Fibroblast of the conjunctiva (primary cell): Measurements from ENCODE around the gene ZNHIT2.

Experiments used
- DNase-seq: peaks from one replicate; pipeline ENCODE4 v3.0.0-alpha.2; 2010; ENCODE audit warnings: low read depth

ZNHIT2 gene

DNA sequence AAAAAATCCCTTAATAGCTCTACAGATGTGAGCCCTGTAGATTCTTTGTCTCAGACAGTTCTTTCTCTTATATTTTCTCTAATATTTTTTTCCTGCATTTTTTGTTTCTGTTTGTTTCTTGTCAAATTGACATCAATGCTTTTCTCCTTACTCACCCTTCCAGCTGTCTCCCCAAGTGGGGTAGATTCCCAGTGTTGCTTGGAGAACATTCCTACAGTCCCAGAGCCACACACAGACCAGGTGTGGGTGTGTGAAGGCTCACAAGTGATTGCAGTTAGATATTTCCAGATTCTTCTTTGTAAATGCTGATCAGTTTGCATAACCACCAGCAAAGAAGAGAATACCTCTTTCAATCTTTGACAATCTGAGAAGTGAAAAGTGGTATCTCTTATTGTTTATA, 14.0 kb downstream of the ZNHIT2 start:
- DNase-seq, result no peak

DNA sequence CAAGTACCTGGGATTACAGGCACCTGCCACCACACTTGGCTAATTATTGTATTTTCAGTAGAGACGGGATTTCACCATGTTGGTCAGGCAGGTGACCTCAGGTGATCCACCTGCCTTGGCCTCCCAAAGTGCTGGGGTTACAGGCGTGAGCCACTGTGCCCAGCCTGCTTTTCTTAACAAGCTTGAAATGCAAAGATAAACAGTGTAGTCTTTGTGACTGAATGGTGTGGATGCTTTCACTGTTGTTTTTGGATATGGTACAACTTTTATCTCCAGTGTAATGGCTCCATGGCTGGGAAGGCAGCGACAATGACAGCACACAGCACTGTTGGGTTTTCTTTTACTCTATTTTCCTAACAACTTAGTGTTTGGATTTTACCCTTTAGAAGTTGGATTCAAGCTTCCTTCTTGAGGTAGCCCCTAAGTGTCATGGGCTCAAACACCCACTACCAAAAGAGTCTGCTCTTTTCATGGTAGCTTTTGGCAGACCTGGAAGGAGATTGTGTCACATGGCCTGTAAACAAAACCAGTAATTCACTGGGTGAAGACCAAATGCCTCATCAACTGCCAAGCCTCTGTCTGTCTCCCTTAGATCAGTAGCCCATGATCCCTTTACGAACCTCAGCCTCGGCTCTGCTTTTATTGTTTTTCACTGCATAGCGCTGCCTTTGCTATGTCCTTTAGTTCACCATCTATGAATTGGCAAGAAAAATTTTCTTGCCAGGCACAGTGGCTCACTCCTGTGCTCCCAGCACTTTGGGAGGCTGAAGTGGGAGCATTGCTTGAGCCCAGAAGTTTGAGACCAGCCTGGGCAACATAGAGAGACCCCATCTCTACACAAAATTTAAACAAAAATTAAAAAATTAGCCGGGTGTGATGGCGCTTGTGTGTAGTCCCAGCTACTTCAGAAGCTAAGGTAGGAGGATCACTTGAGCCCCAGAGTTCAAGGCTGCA, 15.1 kb downstream of the ZNHIT2 start:
- DNase-seq, result no peak

DNA sequence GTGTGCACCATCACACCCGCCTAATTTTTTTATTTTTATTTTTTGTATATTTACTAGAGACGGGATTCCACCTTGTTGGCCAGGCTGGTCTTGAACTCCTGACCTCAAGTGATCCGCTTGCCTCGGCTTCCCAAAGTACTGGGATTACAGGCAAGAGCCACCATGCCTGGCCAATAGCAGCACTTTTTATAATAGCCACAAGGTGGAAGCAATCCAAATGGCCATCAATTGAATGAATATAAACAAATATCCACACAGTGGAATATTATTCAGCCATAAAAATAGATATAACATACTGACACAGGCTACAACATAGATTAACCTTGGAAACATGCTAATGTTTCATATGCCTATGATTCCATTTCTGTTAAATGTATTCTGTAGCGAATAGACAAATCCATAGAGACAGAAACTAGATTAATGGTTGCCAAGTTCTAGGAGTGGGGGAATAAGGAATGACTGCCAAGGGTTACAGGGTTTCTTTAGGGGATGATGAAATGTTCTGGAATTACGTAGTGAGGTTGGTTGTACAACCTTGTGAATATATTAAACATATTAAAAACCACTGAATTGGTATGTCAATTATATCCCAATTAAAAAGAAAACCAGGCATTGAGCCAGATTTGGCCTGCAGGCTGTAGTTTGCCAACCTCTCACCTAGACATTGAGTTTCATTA, 16.7 kb downstream of the ZNHIT2 start:
- no peak for DNase-seq

DNA sequence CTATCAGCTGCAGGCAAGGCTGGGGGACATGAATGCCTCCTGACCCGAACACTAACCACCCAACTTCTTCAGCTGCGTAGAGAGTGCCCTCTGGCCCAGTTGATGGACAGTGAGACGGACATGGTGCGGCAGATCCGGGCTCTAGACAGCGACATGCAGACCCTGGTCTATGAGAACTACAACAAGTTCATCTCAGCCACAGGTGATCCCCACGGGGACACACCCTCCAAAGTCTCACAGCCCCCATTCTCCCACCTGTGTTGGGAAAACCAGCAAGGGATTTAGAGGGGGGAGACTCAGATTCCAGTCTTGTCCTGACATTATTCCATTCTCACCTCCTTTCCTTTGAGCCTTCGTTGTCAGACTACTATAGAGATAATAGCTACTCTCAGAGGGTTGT, 20.6 kb downstream of the ZNHIT2 start:
- no peak for DNase-seq

DNA sequence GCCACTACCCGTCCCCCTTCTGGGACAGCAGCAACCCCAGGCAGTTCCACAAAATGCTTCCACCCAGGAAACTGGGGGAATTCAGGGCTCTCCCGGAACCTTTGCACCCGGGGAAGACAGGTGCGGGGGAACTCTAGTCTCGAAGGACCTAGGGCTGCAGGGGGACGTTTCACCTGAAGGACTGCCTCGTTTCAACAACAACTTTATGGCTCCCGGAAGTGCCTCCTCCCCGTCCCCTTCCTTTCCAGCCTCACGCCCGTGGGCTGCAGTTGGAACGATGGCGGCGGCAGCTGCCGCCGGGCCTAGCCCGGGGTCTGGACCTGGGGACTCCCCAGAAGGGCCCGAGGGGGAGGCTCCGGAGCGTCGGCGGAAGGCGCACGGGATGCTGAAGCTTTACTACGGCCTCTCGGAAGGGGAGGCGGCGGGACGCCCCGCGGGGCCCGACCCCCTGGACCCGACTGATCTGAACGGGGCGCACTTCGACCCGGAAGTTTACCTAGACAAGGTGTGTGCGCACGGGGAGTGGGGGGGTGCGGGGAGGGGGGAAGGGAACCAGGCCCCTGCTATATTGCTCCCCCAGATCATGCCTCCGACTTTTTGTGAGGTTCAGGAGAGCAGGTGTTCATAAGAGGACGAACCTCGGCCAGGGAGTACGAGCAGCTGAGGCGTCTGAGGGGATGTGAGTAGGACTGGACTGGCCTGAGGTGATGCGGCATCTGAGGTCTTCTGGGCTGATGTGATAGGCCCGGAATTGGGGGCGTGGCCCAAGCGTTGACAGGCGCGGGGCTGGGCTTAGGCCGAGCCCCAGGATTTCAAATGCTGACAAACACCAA, 21.3 kb downstream of the ZNHIT2 start, which contains the start of gene VPS51:
TSS of gene VPS51 (plus strand) at position 241 of the 833 bp plus-strand sequence. CDS start at position 278, 37 bp downstream.
- peak; percentile 79 for DNase-seq

DNA sequence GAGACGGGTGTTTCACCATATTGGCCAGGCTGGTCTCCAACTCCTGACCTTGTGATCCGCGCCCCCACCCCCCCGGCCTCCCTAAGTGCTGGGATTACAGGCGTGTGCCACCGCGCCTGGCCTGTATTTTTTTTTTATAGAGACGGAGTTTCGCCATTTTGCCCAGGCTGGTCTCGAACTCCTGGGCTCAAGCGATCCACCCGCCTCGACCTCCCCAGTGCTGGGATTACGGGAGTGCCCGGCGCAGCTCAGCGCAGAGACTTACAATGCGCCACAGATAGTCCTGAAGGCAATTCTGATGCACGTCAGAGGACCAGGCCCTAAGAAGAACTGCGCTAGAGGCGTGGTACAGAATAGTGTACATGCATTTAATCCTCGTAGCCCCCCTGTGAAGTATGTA, 22.1 kb downstream of the ZNHIT2 start:
- no peak for DNase-seq

DNA sequence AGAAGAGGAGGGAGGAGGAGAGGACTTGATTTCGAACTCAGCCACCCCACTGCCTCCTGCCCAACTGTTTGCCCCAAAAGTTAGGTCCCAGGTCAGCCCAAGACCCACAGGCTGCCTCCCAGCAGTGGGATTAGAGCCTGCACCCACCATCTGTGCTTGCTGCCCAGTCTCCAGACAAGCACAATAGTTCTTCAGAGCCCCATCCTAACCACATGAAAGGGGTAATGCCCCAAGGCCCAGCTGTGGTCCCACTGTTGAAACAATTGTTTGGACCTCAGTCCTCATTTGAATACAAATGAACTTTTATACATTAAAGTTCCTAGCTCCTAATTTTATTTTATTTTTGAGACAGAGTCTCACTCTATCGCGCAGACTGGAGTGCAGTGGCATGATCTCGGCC, 26.9 kb downstream of the ZNHIT2 start:
- no peak for DNase-seq

DNA sequence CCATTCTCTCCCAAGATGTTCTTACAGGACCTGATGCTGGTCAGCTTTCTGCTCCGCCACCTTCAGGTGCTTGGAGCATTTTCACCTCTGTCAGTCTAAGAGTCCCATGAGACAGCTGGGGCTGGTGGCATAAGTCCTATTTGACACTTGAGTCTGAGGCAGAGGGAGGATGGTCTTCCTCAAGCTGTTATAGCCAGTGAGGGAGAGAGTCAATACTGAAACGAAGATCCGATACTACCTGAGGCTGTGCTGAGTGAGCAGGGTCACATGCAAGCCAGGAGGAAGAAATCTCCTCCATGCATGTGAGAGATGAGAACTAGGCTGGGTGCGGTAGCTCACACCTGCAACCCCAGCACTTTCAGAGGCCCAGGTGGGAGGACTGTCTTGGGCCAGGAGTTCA, 27.9 kb downstream of the ZNHIT2 start:
- no peak for DNase-seq

DNA sequence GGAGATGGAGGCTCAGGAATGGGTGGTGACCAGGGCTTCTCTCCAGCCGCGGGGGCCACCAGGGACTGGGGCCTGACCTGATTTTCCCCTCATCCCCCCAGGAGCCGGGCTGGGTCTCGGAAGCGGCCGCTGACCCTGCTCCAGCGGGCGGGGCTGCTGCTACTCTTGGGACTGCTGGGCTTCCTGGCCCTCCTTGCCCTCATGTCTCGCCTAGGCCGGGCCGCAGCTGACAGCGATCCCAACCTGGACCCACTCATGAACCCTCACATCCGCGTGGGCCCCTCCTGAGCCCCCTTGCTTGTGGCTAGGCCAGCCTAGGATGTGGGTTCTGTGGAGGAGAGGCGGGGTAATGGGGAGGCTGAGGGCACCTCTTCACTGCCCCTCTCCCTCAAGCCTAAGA, 29.7 kb downstream of the ZNHIT2 start:
- no peak for DNase-seq

DNA sequence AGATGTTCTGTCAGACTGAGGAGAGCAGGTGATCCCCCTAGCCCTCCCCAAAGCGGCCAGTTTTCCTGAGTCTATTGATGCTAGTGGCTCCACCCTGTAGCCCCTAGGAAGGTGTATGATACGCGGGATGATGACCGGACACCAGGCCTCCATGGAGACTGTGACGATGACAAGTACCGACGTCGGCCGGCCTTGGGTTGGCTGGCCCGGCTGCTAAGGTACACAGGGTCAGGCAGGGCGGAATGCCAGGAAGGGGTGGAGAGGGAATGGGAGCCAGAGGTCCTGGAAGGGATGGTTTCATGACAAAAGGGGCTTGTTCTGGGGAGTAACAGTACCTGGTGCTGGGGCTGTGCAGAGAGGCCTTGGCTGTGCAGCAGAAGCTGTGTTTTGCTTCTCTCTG, 30.3 kb downstream of the ZNHIT2 start:
- no peak for DNase-seq

DNA sequence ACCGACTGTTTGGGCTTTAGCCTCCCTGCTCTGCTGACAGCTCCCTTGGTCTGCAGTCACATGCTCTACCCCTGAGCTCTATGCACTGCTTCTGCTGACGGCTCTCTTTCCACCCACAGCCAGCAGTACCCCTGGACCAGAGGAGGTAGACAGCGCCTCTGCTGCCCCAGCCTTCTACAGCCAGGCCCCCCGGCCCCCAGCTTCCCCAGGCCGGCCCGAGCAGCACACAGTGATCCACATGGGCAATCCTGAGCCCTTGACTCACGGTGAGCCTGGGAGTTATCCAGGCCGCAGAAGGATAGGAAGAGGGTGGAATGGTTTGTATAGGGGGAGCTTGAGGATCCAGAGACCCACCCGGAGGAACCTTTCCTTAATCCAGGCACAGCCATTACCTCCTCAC, 30.7 kb downstream of the ZNHIT2 start:
- DNase-seq, result no peak

DNA sequence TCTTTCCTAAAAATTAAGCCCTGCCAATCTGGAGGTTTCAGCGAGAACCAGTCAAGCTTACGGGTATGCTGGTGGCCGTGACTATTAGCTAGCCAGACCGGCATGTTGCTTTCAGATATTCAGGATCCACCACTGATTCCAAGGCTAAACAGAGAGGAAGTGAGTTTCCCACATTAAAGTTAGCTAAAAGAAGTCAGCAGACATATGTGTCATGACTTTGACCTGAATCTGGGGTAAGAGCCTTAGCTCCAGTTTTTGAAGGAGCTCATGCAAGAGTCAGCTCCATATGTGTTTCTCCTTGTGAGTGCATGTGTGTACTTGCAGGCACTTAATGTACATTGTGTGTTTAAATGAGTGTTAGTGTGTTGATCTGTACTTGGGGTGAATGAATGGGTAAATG, 32.1 kb downstream of the ZNHIT2 start:
- no peak for DNase-seq

DNA sequence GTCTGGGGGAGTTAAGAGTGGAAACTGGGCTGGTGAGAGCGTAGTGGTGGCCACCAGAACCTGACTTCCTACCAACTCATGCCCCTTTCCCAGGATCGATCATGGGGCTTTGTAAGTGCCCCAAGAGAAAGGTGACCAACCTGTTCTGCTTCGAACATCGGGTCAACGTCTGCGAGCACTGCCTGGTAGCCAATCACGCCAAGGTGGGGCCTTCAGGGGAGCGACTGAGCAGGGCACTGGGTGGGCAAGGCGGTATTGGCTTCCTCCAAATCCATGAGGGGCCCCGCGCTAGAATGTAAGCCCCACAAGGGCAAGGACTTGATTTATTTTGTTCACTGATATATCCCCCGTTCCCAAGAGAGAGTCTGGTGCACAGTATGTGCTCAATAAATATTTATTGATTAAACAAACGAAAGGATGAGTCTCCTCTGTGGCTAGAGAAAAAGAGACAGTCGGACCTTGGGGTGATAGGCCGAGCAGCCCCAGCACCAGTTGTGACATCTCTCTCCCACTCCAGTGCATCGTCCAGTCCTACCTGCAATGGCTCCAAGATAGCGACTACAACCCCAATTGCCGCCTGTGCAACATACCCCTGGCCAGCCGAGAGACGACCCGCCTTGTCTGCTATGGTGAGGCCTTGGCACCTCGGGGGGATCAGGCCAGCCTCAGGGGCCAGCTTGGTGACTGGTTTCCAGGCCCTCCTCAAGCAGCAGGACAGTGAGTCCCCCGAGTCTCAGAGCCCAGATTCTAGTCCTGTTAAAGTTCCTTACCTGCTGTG, 32.7 kb downstream of the ZNHIT2 start:
- no peak for DNase-seq

DNA sequence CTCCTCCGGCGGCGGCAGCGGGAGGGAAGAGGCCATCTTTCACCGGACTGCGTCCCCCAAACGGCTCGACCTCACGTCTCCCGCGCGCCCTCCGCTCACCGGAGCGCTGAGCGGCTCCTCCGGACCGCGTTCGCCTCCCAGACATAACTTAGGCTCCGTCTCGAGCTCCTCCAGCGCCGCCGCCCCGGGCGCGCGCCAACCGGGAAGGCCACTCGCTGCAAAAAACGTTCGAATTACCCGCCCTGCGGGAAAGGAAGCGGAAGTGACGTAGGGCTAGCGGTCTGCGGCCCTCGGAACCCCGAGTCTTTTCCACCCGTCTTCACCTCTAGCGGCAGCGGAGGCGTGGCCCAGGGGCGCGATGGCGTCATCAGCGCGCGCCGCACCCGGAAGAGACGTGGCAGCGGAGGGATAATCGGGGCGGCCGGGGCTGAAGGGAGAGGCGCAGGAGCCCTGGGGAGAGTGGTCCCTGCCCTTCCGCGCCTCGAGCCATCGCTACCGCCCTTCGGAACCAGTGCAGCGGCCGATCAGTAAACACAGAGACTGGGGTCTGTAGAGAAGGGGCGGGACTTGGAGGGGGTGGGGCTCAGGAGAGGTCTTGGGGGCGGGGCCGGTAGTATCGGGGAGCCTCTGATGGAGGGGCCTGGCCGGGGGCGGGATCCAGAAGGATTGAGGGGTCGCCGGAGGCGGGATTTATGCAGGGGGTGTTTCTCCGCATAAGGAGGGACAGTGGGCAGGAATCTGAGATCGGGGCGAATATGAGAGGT, 33.5 kb downstream of the ZNHIT2 start, which contains the start of the genes CDCA5 and ZFPL1:
TSS of gene CDCA5 (minus strand) at position 207 of the 764 bp plus-strand sequence. CDS start at position 145, 62 bp downstream.
TSS of gene ZFPL1 (plus strand) at position 389 of the 764 bp plus-strand sequence. CDS start 477 bp downstream, outside the sequence.
- DNase-seq, result peak; percentile 88

DNA sequence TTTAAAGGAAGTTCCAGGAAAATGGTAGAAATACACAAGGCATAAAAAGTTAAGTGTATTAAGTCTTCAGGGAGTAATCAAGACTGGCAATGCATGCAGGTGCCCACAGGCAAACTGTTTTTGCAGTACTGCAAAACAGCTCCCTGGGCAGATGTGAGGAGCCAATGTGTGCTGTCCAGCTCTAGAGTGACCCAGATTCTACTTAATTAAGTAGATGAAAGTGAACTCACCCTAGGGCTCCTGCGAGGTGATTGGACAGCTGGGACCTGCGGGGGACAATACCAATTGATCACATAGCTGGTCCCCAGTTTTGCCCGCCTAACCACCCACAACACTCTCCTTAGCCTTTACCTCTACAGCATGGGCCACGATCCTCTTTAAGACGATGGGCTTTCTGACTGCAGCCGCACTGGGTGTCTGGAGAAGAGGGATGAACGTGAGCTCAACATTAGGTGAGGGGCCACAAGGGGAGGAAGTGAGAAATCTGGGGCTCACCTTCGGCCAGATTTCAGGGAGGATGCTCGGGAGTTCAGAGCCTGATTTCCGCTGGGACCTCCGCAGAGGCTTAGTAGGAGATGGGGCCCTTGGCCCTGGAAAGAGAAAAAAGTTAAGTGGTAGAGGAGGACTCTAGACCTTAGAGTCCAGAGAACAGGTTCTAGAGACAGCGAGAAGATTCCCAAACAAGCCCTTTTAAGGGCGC, 34.2 kb downstream of the ZNHIT2 start:
- DNase-seq, result no peak

DNA sequence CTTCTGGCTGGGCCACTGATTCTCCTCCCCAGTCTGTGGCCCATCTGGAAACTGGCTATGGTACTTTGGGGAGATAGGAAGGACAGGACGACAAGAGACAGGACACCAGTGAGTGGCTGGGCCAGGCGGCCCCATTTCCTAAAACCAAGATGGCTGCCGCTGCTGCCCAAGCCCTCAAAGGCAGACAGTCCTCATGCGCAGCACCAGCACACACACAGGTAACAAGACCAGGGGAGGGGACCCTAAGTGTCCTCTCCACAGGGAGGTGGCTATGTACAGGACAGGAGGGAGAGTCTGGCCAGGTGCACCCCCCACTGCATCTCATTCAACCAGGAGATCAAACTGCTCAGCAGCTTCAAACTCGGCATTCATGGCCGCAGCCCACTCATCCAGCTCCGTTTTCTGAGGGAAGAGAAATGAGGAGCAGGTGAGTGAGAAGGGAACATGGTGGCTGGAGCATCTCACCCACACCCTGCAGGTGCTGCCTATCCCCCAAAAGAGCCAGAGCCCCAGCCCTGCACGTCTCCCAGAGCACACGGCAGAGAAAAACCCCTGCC, 38.6 kb downstream of the ZNHIT2 start:
- no peak for DNase-seq

DNA sequence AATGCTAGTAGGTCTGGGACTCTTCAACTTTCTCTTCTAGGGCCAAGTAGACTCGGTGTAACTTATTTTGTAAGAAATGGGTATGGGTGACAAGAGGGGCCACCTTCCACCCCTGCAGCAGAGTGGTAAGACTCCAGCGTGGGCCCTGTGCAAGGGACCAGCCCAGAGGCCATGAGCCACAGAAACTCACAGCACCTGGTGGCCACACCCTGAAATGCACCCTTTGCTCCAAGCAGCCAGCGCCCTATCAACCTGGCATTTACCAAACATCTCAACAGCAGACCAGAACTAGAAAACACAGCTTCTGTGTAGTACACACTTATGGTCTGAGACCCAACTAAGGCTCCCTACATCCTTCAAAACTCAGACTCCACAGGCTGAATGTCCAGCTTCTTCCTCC, 39.4 kb downstream of the ZNHIT2 start:
- no peak for DNase-seq

DNA sequence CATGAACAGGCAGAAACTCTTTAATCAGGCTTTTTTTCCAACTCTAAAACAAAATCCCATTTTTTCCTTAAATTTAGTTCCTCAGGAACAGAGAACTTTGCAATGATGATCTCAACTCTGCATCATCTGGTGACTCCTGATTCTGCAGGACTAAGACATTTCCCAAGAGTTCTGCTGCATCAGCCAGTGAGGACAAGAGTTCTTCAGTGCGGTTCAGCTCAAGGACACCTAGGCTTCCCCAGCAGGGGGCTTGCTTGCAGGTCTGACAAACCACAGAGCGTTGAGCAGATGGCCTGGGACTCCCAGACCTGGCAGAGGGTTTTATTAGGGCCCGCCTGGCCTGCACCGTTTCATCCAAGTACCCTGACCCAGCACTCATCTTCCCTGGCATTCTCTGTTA, 40.0 kb downstream of the ZNHIT2 start:
- no peak for DNase-seq

DNA sequence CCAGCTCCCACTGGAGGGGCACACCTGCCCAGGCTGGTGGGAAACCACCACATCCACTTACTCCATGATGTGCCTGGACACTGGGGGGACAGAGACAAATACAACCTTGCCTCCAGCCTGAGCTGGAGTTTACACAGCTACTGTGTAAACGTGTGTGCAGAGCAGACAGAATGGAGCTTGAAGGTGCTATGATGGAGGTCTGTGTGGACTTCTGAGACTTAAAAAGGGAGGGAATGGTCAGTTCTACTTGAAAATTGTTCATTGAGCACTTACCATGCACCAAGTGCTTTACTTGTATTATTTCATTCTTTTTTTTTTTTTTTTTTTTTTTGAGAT, 44.9 kb downstream of the ZNHIT2 start:
- no peak for DNase-seq
